GM23248 (cell line): Measurements from ENCODE around the gene ANKRD29. TPM values are rescaled to one million over a fixed set of nuclear protein-coding genes. Genes with fewer than 3 reads are reported as not detected.

ENCODE experiments used
- DNase-seq: peaks from one replicate; pipeline ENCODE4 v3.0.0-alpha.2; 2015
- H2AFZ ChIP-seq: fragments of 200-600 bp; sonication (generic); 2 replicates; pipeline ENCODE4 v1.6.1; 2016; ENCODE audit warnings: antibody characterized with exemption
- H3F3A ChIP-seq: fragments of 200-600 bp; sonication (generic); 2 replicates; pipeline ENCODE4 v1.6.1; 2016; ENCODE audit warnings: mild to moderate bottlenecking, antibody characterized with exemption, mixed run types; ENCODE audit not compliant: insufficient read depth
- H3K27ac ChIP-seq: fragments of 200-600 bp; sonication (generic); 2 replicates; pipeline ENCODE4 v1.5.1; 2016; ENCODE audit warnings: mild to moderate bottlenecking
- H3K27me3 ChIP-seq: fragments of 200-600 bp; sonication (generic); replicated peaks from 2 replicates; pipeline ENCODE4 v1.6.1; 2016; ENCODE audit warnings: mild to moderate bottlenecking; ENCODE audit not compliant: insufficient read depth
- H3K36me3 ChIP-seq: fragments of 200-600 bp; sonication (generic); 2 replicates; pipeline ENCODE4 v1.6.1; 2016; ENCODE audit warnings: low read depth, mild to moderate bottlenecking
- H3K4me1 ChIP-seq: fragments of 200-600 bp; sonication (generic); 2 replicates; pipeline ENCODE4 v1.6.1; 2016; ENCODE audit warnings: mild to moderate bottlenecking; ENCODE audit not compliant: insufficient read depth
- H3K4me2 ChIP-seq: fragments of 200-600 bp; sonication (generic); one replicate; pipeline ENCODE4 v1.6.1; 2016; ENCODE audit warnings: mild to moderate bottlenecking; ENCODE audit not compliant: unreplicated experiment
- H3K4me3 ChIP-seq: fragments of 200-600 bp; sonication (generic); 2 replicates; pipeline ENCODE4 v1.5.1; 2016; ENCODE audit warnings: mild to moderate bottlenecking
- H3K79me2 ChIP-seq: fragments of 200-600 bp; sonication (generic); 2 replicates; pipeline ENCODE4 v1.6.1; 2016; ENCODE audit warnings: mild to moderate bottlenecking; ENCODE audit not compliant: insufficient read depth
- H3K9ac ChIP-seq: fragments of 200-600 bp; sonication (generic); 2 replicates; pipeline ENCODE4 v1.6.1; 2016; ENCODE audit warnings: mild to moderate bottlenecking
- H3K9me2 ChIP-seq: fragments of 200-600 bp; sonication (generic); 2 replicates; pipeline ENCODE4 v1.6.1; 2016; ENCODE audit warnings: mixed run types, mild to moderate bottlenecking, moderate library complexity; ENCODE audit not compliant: insufficient read depth
- H3K9me3 ChIP-seq: fragments of 200-600 bp; sonication (generic); one replicate; pipeline ENCODE4 v1.6.1; 2017; ENCODE audit warnings: low read depth
- H4K20me1 ChIP-seq: fragments of 200-600 bp; sonication (generic); 2 replicates; pipeline ENCODE4 v1.6.0; 2016; ENCODE audit not compliant: insufficient read depth
- EZH2 ChIP-seq: fragments of 200-600 bp; sonication (generic); IDR thresholded peaks from 2 replicates; pipeline ENCODE4 v1.6.1; 2018; ENCODE audit warnings: antibody characterized with exemption, mild to moderate bottlenecking; ENCODE audit not compliant: insufficient read depth, poor library complexity, severe bottlenecking
- EZH2phosphoT487 ChIP-seq: fragments of 200-600 bp; sonication (generic); IDR thresholded peaks from 2 replicates; pipeline ENCODE4 v1.6.1; 2018; ENCODE audit warnings: antibody characterized with exemption, moderate library complexity, mild to moderate bottlenecking, low read depth; ENCODE audit not compliant: insufficient read depth
- WGBS, 2 experiments: methylation state at CpG; one replicate each; pipeline ENCODE4 v1.1.6; 2015 to 2017; ENCODE audit warnings: low lambda C conversion rate in 2 of 2, low coverage in 1 of 2; ENCODE audit errors: missing lambda C conversion rate in 2 of 2; 5-methylcytosine and 5-hydroxymethylcytosine counted together
- in situ Hi-C: fragments of 300-500 bp; cut with MboI; formaldehyde crosslinking; loops from 2 replicates; pipeline ENCODE4 v1.15.0; 2020
- polyA plus RNA-seq: library from polyadenylated mRNA; unstranded; fragments of >200 nt; fragmentation: Nextera tagmentation; extraction: Ambion mirVana; gene quantifications from 2 replicates; pipeline ENCODE4 v1.2.1, GENCODE V29; 2016
- total RNA-seq: library from RNA; depleted of rRNA; stranded (reverse); fragments of >200 nt; shearing (Covaris generic); gene quantifications from 2 replicates; pipeline ENCODE4 v1.2.3, GENCODE V29; 2014

The ANKRD29 gene
- total and polyA plus RNA-seq, 2 experiments from 2014 or later = 8.0 to 9.2 TPM

- DNase-seq = no peak
- Histone ChIP-seq H3K79me2 (no peaks in the 10 kb centered on the region), H3K4me2 (no peak overlapping the region), H2AFZ (no peak overlapping the region), H3K36me3 (no peaks in the 10 kb centered on the region), H3K4me3 (no peak overlapping the region), H4K20me1 (no peaks in the 10 kb centered on the region), H3K9ac (no peak overlapping the region), H3K27ac (no peak overlapping the region), H3F3A (no peaks in the 10 kb centered on the region), H3K27me3 (peaks cover 7% of the 10 kb centered on the region; the same call in 1 of the 2 replicates), H3K4me1 (no peaks in the 10 kb centered on the region), H3K9me3 (no peaks in the 10 kb centered on the region), H3K9me2 (no peaks in the 10 kb centered on the region)
- no peak for TF ChIP-seq EZH2
- no peak for TF ChIP-seq EZH2phosphoT487
- 63 to 68% methylated on average over 1 of the region's 1 CpG for WGBS, 2 experiments
- in situ Hi-C loops = no loop called here
Measured at GRCh38 chr18:23673725-23674124, 11.0 kb upstream of the ANKRD29 start.

- no peak for TF ChIP-seq EZH2phosphoT487
- TF ChIP-seq EZH2 = no peak
- Histone ChIP-seq H3K9me3 (no peaks in the 10 kb centered on the region), H3K27me3 (peaks cover 7% of the 10 kb centered on the region; the same call in 1 of the 2 replicates), H3K4me3 (no peak overlapping the region), H4K20me1 (no peaks in the 10 kb centered on the region), H2AFZ (no peak overlapping the region), H3K9me2 (no peaks in the 10 kb centered on the region), H3K4me2 (no peak overlapping the region), H3K9ac (no peak overlapping the region), H3K4me1 (no peaks in the 10 kb centered on the region), H3K36me3 (no peaks in the 10 kb centered on the region), H3K27ac (no peak overlapping the region), H3F3A (no peaks in the 10 kb centered on the region), H3K79me2 (no peaks in the 10 kb centered on the region)
- 79 to 88% methylated on average over 1 of the region's 1 CpG for WGBS, 2 experiments
- DNase-seq = peak; percentile 23
- in situ Hi-C loops = no loop called here
Measured at GRCh38 chr18:23671564-23671963, 8.9 kb upstream of the ANKRD29 start.

GRCh38 chr18:23669804-23670405 is 7.2 kb upstream of the ANKRD29 start:
- Histone ChIP-seq H3K27me3 (peaks cover 7% of the 10 kb centered on the region; the same call in 1 of the 2 replicates), H3K27ac (no peak overlapping the region), H3K36me3 (no peaks in the 10 kb centered on the region), H2AFZ (no peak overlapping the region), H3K9ac (no peak overlapping the region), H3K4me3 (no peak overlapping the region), H3K4me1 (no peaks in the 10 kb centered on the region), H3K4me2 (no peak overlapping the region), H3K9me3 (no peaks in the 10 kb centered on the region), H3F3A (no peaks in the 10 kb centered on the region), H3K79me2 (no peaks in the 10 kb centered on the region), H4K20me1 (no peaks in the 10 kb centered on the region), H3K9me2 (no peaks in the 10 kb centered on the region)
- TF ChIP-seq EZH2 (no peak), EZH2phosphoT487 (no peak)
- 81 to 84% methylated on average over 4 of the region's 4 CpGs for WGBS, 2 experiments
- in situ Hi-C loops = no loop called here
- DNase-seq = no peak

- in situ Hi-C loops = no loop called here
- 71 to 83% methylated on average over 8 of the region's 8 CpGs for WGBS, 2 experiments
- H3K4me2 ChIP-seq = no peak overlapping the region
- H3K36me3 ChIP-seq = no peaks in the 10 kb centered on the region
- no peaks in the 10 kb centered on the region for H4K20me1 ChIP-seq
- TF ChIP-seq EZH2phosphoT487 (no peak), EZH2 (no peak)
- no peak overlapping the region for H3K4me3 ChIP-seq
- no peak overlapping the region for H3K9ac ChIP-seq
- no peaks in the 10 kb centered on the region for H3F3A ChIP-seq
- no peak for DNase-seq
- peaks cover 7% of the 10 kb centered on the region; the same call in 1 of the 2 replicates for H3K27me3 ChIP-seq
- no peaks in the 10 kb centered on the region for H3K9me3 ChIP-seq
- no peaks in the 10 kb centered on the region for H3K79me2 ChIP-seq
- no peak overlapping the region for H3K27ac ChIP-seq
- no peak overlapping the region for H2AFZ ChIP-seq
- H3K9me2 ChIP-seq = no peaks in the 10 kb centered on the region
- H3K4me1 ChIP-seq = no peaks in the 10 kb centered on the region
Measured at GRCh38 chr18:23669202-23669766, 6.6 kb upstream of the ANKRD29 start.
